ENCODE data around the gene HELZ. TPM values are rescaled to one million over a fixed set of nuclear protein-coding genes. Genes with fewer than 3 reads are reported as not detected.

The HELZ gene
- total RNA-seq, 1 donor: 46.5 TPM

DNA sequence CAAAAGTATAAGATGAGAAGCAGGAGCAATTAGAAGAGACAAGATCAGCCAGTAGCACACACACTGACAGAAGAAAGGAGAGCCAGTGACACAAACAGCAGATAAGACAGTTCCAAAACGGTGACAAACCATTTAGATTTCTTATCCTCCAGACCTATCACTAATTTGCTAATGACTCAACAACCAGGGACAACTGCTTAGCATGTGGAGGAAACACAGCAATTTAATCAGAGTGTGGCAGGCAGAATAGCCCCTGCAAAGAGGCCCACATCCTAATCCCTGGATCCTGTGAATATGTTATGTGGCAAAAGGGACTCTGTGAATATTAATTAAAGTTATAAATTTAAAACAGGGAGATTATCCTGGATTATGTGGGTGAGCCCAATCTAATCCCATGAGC is 119.6 kb downstream of the HELZ start:
- DNase-seq (ENCODE audit: low read depth): no peak
- H3K4me3 ChIP-seq (ENCODE audit: low read depth, low read length): no peak overlapping the region
- TF ChIP-seq CTCF (IDR thresholded peaks at IDR 0.05; ENCODE audit: insufficient read depth, low read length): no peak

- H3K4me3 ChIP-seq (ENCODE audit: low read depth, low read length): no peak overlapping the region
- no peak for DNase-seq (ENCODE audit: low read depth)
- TF ChIP-seq CTCF (IDR thresholded peaks at IDR 0.05; ENCODE audit: insufficient read depth, low read length): no peak
Observed at GRCh38 chr17:67124450-67125148, 120.4 kb downstream of the HELZ start.

DNA sequence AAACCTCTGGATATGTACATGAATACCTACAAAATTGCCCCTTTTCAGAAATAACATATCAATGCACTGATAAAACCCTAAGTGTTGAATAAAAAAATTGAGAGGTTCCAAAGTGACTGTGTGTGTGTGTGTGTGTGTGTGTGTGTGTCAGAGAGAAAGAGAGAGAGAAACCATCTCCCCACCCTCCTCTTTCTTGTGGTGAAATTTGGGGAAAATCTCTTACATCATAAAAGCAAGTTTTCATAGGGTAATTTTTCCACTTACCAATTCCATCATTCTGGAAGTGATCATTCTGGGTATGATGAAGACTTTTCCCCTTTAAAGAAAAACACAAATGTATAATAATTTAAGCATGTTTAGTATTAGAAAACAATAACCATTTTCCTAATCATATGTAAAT is 121.3 kb downstream of the HELZ start:
- TF ChIP-seq CTCF (IDR thresholded peaks at IDR 0.05; ENCODE audit: insufficient read depth, low read length): no peak
- DNase-seq (ENCODE audit: low read depth): no peak
- H3K4me3 ChIP-seq (ENCODE audit: low read depth, low read length): no peak overlapping the region

DNA sequence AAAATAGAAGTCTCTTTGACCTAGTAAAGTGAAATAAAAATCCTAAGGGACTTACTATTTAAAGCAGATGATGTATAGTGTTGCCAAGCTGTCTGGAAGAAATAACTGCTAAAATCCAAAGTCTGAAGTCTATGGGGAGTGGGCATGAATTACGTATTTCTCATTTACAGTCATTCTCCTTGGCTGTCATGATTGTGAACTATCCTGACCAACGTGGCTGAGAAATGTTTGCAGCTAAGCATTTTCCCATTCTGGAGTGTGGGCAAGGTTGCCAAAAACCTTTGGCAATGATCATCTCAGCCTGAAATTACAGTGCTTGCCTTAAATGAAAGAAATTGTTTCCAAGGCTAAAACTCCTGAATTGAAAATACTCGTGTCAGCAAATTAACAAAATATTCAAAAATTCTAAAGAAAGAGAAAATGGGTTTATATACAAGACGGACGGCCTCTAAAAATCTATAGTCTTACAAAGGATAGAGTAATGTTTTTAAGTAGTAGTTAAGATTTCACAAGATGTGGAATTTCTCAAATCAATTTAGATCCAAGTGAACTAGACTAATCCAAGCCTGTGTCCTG is 123.6 kb downstream of the HELZ start:
- DNase-seq (ENCODE audit: low read depth): peak; percentile 67

DNA sequence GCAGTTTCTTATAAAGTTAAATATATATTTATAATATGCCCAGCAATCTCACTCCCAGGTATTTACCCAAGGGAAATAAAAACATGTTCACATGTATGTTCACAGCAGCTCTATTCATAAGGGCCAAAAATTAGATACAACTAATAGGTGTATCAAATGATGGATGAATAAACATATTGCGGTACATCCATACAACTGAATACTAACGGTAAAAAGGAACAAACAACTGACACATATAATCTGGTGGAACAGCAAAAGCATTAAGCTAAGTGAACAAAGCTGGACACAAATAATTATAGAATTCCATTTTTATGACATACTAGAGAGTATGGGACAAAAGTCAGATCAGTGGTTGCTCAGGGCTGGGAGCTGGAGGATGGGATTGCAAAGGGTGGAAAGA is 125.9 kb downstream of the HELZ start:
- DNase-seq (ENCODE audit: low read depth): no peak
- TF ChIP-seq CTCF (IDR thresholded peaks at IDR 0.05; ENCODE audit: insufficient read depth, low read length): no peak
- no peak overlapping the region for H3K4me3 ChIP-seq (ENCODE audit: low read depth, low read length)

More for the DNA sequence above, 123.6 kb downstream of the HELZ start:
- H3K4me3 ChIP-seq (ENCODE audit: low read depth, low read length): no peak overlapping the region
- TF ChIP-seq CTCF (IDR thresholded peaks at IDR 0.05; ENCODE audit: insufficient read depth, low read length): no peak

DNA sequence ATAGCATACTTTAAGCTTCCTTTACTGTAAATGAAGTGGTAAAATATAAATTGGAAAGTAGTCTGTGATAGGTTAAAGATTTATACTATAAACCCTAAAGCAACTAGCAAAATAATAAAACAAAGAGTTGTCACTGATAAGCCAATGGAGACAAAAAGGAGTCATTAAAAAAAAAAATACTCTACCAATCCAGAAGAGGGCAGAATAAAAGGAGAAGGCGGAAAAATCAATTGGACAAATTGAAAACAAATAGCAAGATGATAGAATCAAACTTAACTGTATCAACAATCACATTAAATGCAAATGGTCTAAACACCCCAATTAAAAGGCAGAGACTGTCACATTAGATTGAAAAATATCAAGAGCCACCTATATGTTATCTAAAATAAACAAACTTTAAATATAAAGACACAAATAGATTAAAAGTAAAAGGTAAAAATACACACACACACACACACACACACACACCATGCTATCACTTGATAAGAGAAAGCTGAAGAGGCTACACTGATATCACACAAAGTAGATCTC is 128.9 kb downstream of the HELZ start:
- no peak for TF ChIP-seq CTCF (IDR thresholded peaks at IDR 0.05; ENCODE audit: insufficient read depth, low read length)
- no peak for DNase-seq (ENCODE audit: low read depth)
- H3K4me3 ChIP-seq (ENCODE audit: low read depth, low read length): no peak overlapping the region
